ENCODE data around the gene TTLL12. TPM values are rescaled to one million over a fixed set of nuclear protein-coding genes. Genes with fewer than 3 reads are reported as not detected.

TTLL12 gene
- total and polyA plus RNA-seq, 4 donors: 12.2 to 16.4 (median 13.4) TPM

GRCh38 chr22:43144949-43145348 is 42.0 kb downstream of the TTLL12 start:
- DNase-seq (no peak), ATAC-seq (ENCODE audit: low FRiP score) (no peak)
- intact Hi-C loops (cut with DNase I): no loop called here
- Histone ChIP-seq H3K36me3 (ENCODE audit: control insufficient read depth in 1 of 2, insufficient read depth in 2 of 2, low read length in 1 of 2) (peaks cover 0 to 3% of the 10 kb centered on the region in 2 donors), H3K27me3 (ENCODE audit: control insufficient read depth in 1 of 2, insufficient read depth in 2 of 2, low read length in 1 of 2) (no peaks in the 10 kb centered on the region), H3K4me1 (ENCODE audit: control insufficient read depth in 1 of 2, insufficient read depth in 2 of 2, low read length in 2 of 2) (no peaks in the 10 kb centered on the region), H3K4me3 (ENCODE audit: low read length in 2 of 2) (no peak overlapping the region), H3K9me3 (ENCODE audit: control insufficient read depth, low read length) (no peaks in the 10 kb centered on the region), H3K27ac (ENCODE audit: low read depth in 1 of 2, low read length in 2 of 2) (no peak overlapping the region)
- WGBS, 2 donors: 73 to 82% methylated on average over 3 of the region's 3 CpGs

- Histone ChIP-seq H3K9me3 (ENCODE audit: control insufficient read depth, low read length) (no peaks in the 10 kb centered on the region), H3K4me3 (ENCODE audit: low read length in 2 of 2) (peak within 1 kb of the TSS; percentile 52 to 56), H3K27me3 (ENCODE audit: control insufficient read depth in 1 of 2, insufficient read depth in 2 of 2, low read length in 1 of 2) (no peaks in the 10 kb centered on the region), H3K27ac (ENCODE audit: low read depth in 1 of 2, low read length in 2 of 2) (peak within 1 kb of the TSS in 1 of 2 donors; percentile 14), H3K4me1 (ENCODE audit: control insufficient read depth in 1 of 2, insufficient read depth in 2 of 2, low read length in 2 of 2) (no peaks in the 10 kb centered on the region), H3K36me3 (ENCODE audit: control insufficient read depth in 1 of 2, insufficient read depth in 2 of 2, low read length in 1 of 2) (peaks cover 0 to 3% of the 10 kb centered on the region in 2 donors)
- DNase-seq: peak; percentile 85 to 95
- intact Hi-C loops (cut with DNase I): loop anchor here in 1 of 2 donors (2.0 kb wide), 1 partner anchor 52 kb away; no protein-coding TSS in a partner anchor
- WGBS, 2 donors: 0% methylated on average over 56 to 83 of the region's 83 CpGs
- ATAC-seq (ENCODE audit: low FRiP score): peak; percentile 91
Measured at GRCh38 chr22:43142880-43143562, 43.9 kb downstream of the TTLL12 start, which contains the start of gene MCAT. TSS of gene MCAT (minus strand) at chr22:43143398. CDS start at chr22:43143348, 50 bp downstream.

GRCh38 chr22:43136801-43137200 is 50.1 kb downstream of the TTLL12 start:
- intact Hi-C loops (cut with DNase I): no loop called here
- H3K27me3 ChIP-seq (ENCODE audit: control insufficient read depth in 1 of 2, insufficient read depth in 2 of 2, low read length in 1 of 2): no peaks in the 10 kb centered on the region
- H3K36me3 ChIP-seq (ENCODE audit: control insufficient read depth in 1 of 2, insufficient read depth in 2 of 2, low read length in 1 of 2): peaks cover 0 to 7% of the 10 kb centered on the region in 2 donors
- no peaks in the 10 kb centered on the region for H3K9me3 ChIP-seq (ENCODE audit: control insufficient read depth, low read length)
- no peak for ATAC-seq (ENCODE audit: low FRiP score)
- H3K4me3 ChIP-seq (ENCODE audit: low read length in 2 of 2): no peak overlapping the region
- no peak for DNase-seq
- no peaks in the 10 kb centered on the region for H3K4me1 ChIP-seq (ENCODE audit: control insufficient read depth in 1 of 2, insufficient read depth in 2 of 2, low read length in 2 of 2)
- no peak overlapping the region for H3K27ac ChIP-seq (ENCODE audit: low read depth in 1 of 2, low read length in 2 of 2)
- WGBS, 2 donors: 75 to 81% methylated on average over 10 of the region's 10 CpGs

GRCh38 chr22:43136255-43136654 is 50.7 kb downstream of the TTLL12 start:
- no peak for DNase-seq
- Histone ChIP-seq H3K27ac (ENCODE audit: low read depth in 1 of 2, low read length in 2 of 2) (no peak overlapping the region), H3K36me3 (ENCODE audit: control insufficient read depth in 1 of 2, insufficient read depth in 2 of 2, low read length in 1 of 2) (peaks cover 0 to 7% of the 10 kb centered on the region in 2 donors), H3K4me1 (ENCODE audit: control insufficient read depth in 1 of 2, insufficient read depth in 2 of 2, low read length in 2 of 2) (peaks cover 0 to 3% of the 10 kb centered on the region in 2 donors), H3K4me3 (ENCODE audit: low read length in 2 of 2) (no peak overlapping the region), H3K9me3 (ENCODE audit: control insufficient read depth, low read length) (no peaks in the 10 kb centered on the region), H3K27me3 (ENCODE audit: control insufficient read depth in 1 of 2, insufficient read depth in 2 of 2, low read length in 1 of 2) (no peaks in the 10 kb centered on the region)
- intact Hi-C loops (cut with DNase I): no loop called here
- ATAC-seq (ENCODE audit: low FRiP score): no peak
- 43 to 46% methylated on average over 9 of the region's 9 CpGs for WGBS, 2 donors

- H3K4me3 ChIP-seq (ENCODE audit: low read length in 2 of 2): no peak overlapping the region
- H3K4me1 ChIP-seq (ENCODE audit: control insufficient read depth in 1 of 2, insufficient read depth in 2 of 2, low read length in 2 of 2): peaks cover 0 to 3% of the 10 kb centered on the region in 2 donors
- H3K9me3 ChIP-seq (ENCODE audit: control insufficient read depth, low read length): no peaks in the 10 kb centered on the region
- no peak for ATAC-seq (ENCODE audit: low FRiP score)
- intact Hi-C loops (cut with DNase I): no loop called here
- peaks cover 0 to 7% of the 10 kb centered on the region in 2 donors for H3K36me3 ChIP-seq (ENCODE audit: control insufficient read depth in 1 of 2, insufficient read depth in 2 of 2, low read length in 1 of 2)
- no peaks in the 10 kb centered on the region for H3K27me3 ChIP-seq (ENCODE audit: control insufficient read depth in 1 of 2, insufficient read depth in 2 of 2, low read length in 1 of 2)
- H3K27ac ChIP-seq (ENCODE audit: low read depth in 1 of 2, low read length in 2 of 2): no peak overlapping the region
- DNase-seq: no peak
- 87 to 88% methylated on average over 5 of the region's 5 CpGs for WGBS, 2 donors
Measured at GRCh38 chr22:43135565-43135964, 51.4 kb downstream of the TTLL12 start.

GRCh38 chr22:43134553-43134952 is 52.4 kb downstream of the TTLL12 start:
- Histone ChIP-seq H3K36me3 (ENCODE audit: control insufficient read depth in 1 of 2, insufficient read depth in 2 of 2, low read length in 1 of 2) (peaks cover 0 to 3% of the 10 kb centered on the region in 2 donors), H3K27ac (ENCODE audit: low read depth in 1 of 2, low read length in 2 of 2) (no peak overlapping the region), H3K9me3 (ENCODE audit: control insufficient read depth, low read length) (no peaks in the 10 kb centered on the region), H3K4me1 (ENCODE audit: control insufficient read depth in 1 of 2, insufficient read depth in 2 of 2, low read length in 2 of 2) (peaks cover 0 to 3% of the 10 kb centered on the region in 2 donors), H3K4me3 (ENCODE audit: low read length in 2 of 2) (no peak overlapping the region), H3K27me3 (ENCODE audit: control insufficient read depth in 1 of 2, insufficient read depth in 2 of 2, low read length in 1 of 2) (no peaks in the 10 kb centered on the region)
- WGBS, 2 donors: 98 to 99% methylated on average over 4 of the region's 4 CpGs
- ATAC-seq (ENCODE audit: low FRiP score): no peak
- DNase-seq: no peak
- intact Hi-C loops (cut with DNase I): no loop called here

GRCh38 chr22:43133401-43133800 is 53.5 kb downstream of the TTLL12 start:
- Histone ChIP-seq H3K4me1 (ENCODE audit: control insufficient read depth in 1 of 2, insufficient read depth in 2 of 2, low read length in 2 of 2) (peaks cover 0 to 3% of the 10 kb centered on the region in 2 donors), H3K36me3 (ENCODE audit: control insufficient read depth in 1 of 2, insufficient read depth in 2 of 2, low read length in 1 of 2) (peaks cover 0 to 3% of the 10 kb centered on the region in 2 donors), H3K4me3 (ENCODE audit: low read length in 2 of 2) (no peak overlapping the region), H3K9me3 (ENCODE audit: control insufficient read depth, low read length) (no peaks in the 10 kb centered on the region), H3K27ac (ENCODE audit: low read depth in 1 of 2, low read length in 2 of 2) (no peak overlapping the region), H3K27me3 (ENCODE audit: control insufficient read depth in 1 of 2, insufficient read depth in 2 of 2, low read length in 1 of 2) (no peaks in the 10 kb centered on the region)
- ATAC-seq (ENCODE audit: low FRiP score) (no peak), DNase-seq (no peak)
- 90% methylated on average over 9 of the region's 9 CpGs for WGBS, 2 donors
- intact Hi-C loops (cut with DNase I): no loop called here

GRCh38 chr22:43131773-43132501 is 55.0 kb downstream of the TTLL12 start:
- peak; percentile 79 for ATAC-seq (ENCODE audit: low FRiP score)
- 25 to 32% methylated on average over 17 of the region's 17 CpGs for WGBS, 2 donors
- peak in 1 of 2 donors; percentile 72 for DNase-seq
- peak overlapping the region in 1 of 2 donors; percentile 85 for H3K27ac ChIP-seq (ENCODE audit: low read depth in 1 of 2, low read length in 2 of 2)
- intact Hi-C loops (cut with DNase I): no loop called here
- no peak overlapping the region for H3K4me3 ChIP-seq (ENCODE audit: low read length in 2 of 2)
- peaks cover 0 to 3% of the 10 kb centered on the region in 2 donors for H3K36me3 ChIP-seq (ENCODE audit: control insufficient read depth in 1 of 2, insufficient read depth in 2 of 2, low read length in 1 of 2)
- H3K9me3 ChIP-seq (ENCODE audit: control insufficient read depth, low read length): no peaks in the 10 kb centered on the region
- peaks cover 0 to 3% of the 10 kb centered on the region in 2 donors for H3K4me1 ChIP-seq (ENCODE audit: control insufficient read depth in 1 of 2, insufficient read depth in 2 of 2, low read length in 2 of 2)
- no peaks in the 10 kb centered on the region for H3K27me3 ChIP-seq (ENCODE audit: control insufficient read depth in 1 of 2, insufficient read depth in 2 of 2, low read length in 1 of 2)

Measured in aorta (tissue), 5 donors.